IPS-18c (cell line): ENCODE measurements around the gene PGM5.
"Not testable (repeated sequence)": the region's sequence is repeated elsewhere in the genome, so short reads cannot be mapped to it uniquely, and the experiment has no call there.

Experiments used
- H3K4me3 ChIP-seq: 2 replicates; pipeline ENCODE4 v1.7.0; 2013; ENCODE audit warnings: low read depth, mild to moderate bottlenecking, low read length, moderate library complexity; ENCODE audit not compliant: insufficient read depth
- H3K9me3 ChIP-seq: one replicate; pipeline ENCODE4 v1.6.1; 2013; ENCODE audit warnings: mild to moderate bottlenecking, low read length, moderate library complexity; ENCODE audit not compliant: control insufficient read depth, insufficient read depth

The PGM5 gene

DNA sequence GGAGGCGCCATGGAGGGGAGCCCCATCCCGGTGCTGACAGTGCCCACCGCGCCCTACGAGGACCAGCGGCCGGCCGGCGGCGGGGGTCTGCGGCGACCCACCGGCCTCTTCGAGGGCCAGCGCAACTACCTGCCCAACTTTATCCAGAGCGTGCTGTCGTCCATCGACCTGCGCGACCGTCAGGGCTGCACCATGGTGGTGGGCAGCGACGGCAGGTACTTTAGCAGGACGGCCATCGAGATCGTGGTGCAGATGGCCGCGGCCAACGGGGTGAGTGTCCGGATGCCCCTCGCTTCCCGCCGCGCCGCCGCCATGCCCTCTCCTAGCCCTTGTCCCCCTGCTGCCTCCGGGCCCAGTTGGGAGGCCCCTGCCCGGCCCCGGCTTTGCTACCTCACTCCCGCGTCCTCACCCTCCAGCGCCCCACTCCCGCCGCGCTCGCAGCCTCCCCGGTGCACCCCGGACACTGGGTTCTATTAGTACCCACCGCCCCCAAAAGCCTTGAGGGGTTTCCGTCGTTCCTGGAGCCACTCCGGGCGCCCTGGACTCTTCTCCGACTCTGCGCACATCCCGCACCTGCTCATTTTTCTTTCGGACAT, 806 bp downstream of the PGM5 start:
- H3K4me3 ChIP-seq = peak overlapping the region; percentile 40; the same call in 1 of the 2 replicates
- not testable (repeated sequence) for H3K9me3 ChIP-seq

DNA sequence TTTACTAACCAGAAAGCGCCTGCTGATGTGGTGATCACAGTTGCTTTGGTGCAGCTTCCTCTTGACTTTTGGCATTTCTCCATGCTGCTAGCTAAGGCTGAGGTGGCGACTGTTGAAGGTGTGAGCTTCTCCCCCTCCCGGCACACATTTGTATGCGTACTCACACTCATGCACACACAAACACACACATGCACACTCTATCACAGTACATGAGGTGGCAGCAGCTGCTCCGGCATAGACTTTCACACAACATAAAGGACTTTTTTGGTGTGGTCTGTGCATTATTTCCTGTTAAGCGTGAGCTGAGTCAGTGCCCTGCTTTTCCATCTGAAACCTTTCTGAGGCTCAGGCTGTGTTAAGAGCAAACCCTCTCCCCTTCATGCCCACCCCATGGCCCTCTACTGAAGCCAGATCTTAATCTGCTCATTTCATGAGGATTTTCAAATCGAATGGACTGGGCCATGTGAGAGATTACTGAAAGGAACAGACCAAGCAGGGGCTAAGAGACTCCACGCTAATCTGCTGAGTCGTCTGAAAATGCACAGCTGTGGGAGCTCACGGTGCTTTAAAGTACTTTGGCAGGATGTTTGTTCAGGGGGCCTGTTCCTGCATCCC, 10.6 kb downstream of the PGM5 start:
- not testable (repeated sequence) for H3K9me3 ChIP-seq, H3K4me3 ChIP-seq

DNA sequence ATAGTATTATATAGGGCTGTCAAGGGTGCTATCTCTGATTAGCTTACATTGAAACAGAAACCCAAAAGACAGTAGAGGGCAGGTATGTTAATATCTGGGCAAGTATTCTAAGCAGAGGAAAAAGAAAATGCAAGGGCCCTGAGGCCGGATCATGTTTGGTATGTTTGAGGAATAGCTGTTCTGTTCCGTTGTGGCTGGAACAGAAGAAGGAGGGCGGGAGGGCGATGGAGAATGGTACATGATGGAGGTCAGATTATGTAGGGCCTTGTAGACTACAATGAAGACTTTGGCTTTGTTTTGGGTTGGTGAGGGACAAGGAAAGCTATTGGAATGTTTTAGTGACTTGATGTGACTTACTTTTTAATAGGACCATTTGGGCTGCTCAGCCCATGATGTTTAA, 19.4 kb downstream of the PGM5 start:
- not testable (repeated sequence) for H3K4me3 ChIP-seq, H3K9me3 ChIP-seq

DNA sequence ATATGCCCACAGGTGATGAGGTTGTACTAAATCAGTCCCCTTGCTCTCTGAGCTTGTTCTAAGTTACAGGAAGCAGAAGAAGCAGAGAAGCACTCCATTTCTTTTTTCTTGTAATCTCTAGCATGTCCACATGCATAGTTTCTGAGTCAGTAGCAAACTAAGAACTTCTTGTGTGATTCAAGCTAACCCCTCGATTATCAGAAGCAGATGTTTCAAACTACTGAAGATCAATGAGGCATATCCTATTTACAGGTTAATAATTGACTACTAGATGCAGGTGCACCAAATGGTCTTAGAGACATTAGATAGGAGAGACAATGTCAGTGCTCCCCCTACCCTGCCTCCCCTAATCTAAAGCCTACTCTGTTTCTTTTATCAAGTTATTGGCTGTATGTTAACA, 21.3 kb downstream of the PGM5 start:
- not testable (repeated sequence) for H3K4me3 ChIP-seq, H3K9me3 ChIP-seq

DNA sequence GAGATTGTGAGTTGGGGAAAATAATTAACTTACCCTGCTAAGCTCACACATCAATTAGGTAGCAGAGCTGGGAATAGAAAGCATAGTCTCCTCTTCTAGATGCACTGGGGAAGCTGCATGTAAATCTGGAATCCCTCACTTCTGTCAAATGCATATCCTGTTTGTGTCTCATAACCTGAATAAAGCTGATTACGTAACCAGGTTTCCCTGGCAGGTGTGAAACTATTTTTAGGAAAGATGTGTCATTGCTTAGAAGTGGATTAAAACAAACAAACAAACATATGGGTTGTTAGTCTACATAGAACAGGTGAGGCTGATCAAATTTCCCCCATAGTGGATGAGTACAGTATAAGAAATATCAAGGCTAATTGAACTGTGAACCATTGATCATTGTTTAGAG, 27.5 kb downstream of the PGM5 start:
- not testable (repeated sequence) for H3K9me3 ChIP-seq, H3K4me3 ChIP-seq

DNA sequence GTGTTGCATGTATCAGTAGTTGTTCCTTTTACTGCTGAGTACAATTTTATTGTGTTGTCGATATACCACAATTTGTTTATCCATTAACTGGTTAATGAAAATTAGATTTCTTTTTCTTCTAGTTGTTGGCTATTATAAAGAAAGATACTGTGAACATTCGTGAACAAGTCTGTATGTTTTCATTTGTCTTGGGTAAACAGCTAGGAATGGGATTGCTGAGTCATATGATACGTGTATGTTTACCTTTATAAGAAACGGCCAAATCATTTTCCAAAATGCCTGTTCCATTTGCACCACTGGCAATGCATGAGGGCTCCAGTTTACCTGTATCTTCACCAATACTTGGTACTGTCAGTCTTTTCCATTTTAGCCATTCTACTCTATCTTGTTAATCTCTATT, 33.1 kb downstream of the PGM5 start:
- not testable (repeated sequence) for H3K9me3 ChIP-seq, H3K4me3 ChIP-seq

DNA sequence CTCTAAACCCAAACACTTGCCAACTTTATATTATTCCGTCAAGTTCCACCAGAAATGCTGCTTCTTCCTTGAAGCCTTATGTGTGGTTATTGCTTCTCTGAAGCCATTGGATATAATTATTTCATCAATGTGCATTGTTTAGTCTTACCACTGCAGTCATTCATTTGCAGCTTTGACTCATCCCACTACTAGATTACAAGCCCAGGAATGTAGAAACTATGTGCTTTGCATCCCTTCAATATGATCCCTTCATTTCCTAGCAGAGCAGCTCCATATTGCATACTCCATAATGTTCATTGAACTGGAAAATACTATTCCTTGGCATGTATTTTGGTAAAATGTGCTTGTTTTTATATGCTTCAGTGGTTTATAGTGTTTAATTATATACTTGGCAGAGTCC, 34.3 kb downstream of the PGM5 start:
- not testable (repeated sequence) for H3K9me3 ChIP-seq

DNA sequence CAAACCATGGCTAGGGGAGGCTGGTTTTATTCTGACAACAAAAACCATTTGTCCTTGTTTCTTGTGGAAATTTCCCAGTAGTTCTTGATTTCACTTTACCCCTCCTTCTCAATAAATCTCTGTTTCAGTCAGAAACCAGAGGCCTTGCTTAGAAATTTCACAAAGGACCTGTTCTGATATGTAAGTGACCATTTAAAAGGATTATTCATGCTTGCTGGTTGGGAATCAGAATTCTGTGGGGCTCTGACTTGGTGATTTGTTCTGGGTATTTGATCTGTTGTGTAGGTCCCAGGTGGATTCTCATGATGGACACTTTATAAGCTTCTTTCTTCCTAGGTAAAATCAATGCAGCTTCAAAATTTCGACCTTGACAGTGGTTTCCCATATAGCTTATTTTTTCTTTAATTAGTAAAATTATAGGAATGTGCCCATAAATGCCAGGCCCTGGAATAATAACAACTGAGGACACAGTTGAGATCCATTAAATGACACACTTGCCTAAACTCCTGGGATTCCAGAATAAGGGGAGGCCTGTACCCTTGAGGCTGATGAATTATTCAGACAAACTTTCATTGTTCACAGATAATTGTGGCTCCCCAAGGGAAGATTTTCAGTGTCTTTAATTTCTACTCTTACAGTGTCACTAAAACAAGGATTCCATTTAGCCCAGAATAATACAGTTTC, 40.1 kb downstream of the PGM5 start:
- H3K4me3 ChIP-seq, H3K9me3 ChIP-seq: not testable (repeated sequence)

More for the DNA sequence above, 34.3 kb downstream of the PGM5 start:
- H3K4me3 ChIP-seq = not testable (repeated sequence)

DNA sequence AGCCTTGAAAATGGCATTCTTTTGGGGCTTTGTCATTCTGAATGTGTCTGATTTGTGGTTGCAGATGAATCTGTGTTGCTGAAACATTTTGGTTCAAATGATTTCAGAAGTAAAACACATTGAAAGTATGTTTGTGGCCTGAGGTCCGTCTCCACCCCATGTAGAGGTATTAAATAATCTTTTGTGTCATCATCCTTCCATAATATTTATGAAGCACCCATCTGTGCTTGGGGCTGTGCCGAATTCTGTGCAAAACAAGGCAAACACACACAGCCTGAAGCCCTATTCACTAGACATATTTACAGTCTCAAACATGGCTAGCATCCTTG, 40.6 kb downstream of the PGM5 start:
- H3K4me3 ChIP-seq, H3K9me3 ChIP-seq: not testable (repeated sequence)

DNA sequence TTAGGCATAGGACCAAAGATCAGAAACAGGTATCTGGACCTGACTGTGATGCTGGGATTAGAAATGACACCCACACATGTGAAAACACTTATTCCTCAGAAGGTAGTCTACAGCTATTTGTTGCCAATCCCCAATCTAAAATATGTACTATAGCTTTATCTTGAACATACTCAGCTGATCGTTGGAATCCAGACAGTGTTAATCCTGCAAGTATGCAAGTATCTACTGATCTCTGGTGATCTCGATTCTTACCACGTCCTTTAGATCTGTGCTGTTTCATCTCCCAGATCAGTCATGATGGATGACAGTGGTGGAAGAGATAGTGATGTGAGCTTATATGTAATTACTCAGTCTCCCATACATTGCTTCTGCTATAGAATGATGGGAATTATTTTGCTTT, 41.4 kb downstream of the PGM5 start:
- not testable (repeated sequence) for H3K4me3 ChIP-seq, H3K9me3 ChIP-seq

DNA sequence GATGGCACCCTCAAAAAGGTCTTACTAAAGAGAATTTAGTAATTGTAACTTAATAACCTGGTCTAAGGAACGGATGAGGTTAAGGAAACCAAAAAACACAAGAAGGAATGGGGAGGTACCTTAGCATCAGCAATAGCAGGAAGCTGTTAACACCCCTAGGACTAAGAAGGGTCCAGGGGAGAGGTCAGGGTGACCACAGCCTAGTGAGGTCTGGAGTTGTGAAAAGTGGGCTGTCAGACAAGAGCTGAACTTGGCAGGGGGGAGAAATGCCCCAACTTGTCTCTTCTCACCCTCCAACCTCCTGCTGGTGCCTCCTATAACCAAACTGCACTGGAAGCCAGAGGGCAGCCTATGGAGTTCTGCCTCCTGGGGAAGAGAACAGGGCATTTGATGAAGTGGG, 41.9 kb downstream of the PGM5 start:
- not testable (repeated sequence) for H3K9me3 ChIP-seq

DNA sequence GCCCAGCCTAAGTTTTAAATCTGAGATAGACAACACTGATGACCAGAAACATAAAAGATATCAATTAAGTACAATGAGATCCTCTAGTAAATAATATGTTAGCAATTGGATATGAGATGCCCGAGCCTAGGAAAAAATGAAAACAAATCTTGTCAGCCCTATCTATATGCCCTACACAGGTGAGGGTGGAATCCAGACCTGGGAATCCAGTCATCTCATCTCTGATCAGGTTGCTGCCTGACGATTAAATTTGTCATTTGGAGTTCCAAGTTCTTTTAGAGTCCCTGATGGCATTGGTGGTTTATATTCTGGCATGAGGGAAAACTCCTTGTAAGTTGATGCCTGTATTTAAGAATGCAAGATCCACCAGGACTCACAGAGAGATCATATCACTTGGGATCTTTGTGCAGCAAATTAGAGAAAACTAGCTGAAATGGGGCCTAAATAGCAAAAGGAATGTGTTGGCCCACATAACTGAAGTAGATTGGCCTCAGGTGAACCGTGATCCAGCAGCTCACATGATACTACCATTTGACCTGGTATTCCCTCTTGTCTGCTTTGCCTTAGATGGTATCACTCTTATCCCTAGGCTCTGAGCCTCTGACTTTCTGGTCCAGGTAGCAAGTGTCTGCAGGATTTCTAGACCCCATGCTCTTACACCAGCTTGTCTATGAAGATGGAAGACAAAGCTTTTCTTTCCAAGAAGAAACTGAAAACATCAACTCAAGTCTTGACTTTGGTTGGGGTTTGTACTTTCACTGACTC, 48.2 kb downstream of the PGM5 start:
- not testable (repeated sequence) for H3K9me3 ChIP-seq, H3K4me3 ChIP-seq

More for the DNA sequence above, 41.9 kb downstream of the PGM5 start:
- H3K4me3 ChIP-seq = not testable (repeated sequence)

DNA sequence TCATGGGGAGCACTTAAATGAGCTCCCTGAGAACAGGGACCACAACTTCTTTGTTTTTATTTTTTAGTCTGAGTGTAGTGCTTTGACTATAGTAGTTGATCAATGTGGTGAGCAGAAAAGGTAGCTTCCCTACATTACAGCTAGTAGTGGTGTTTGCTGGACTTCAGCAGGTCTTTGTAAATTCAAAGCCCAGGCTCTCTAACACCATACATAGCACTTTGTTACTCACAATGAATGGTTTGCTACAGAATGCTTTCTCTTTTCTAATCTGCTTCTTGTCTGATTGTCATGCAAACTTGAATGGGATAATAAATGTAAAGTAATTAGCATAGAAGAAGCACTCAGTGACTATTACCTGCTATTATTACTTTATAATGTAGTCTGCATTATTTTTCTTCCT, 55.5 kb downstream of the PGM5 start:
- not testable (repeated sequence) for H3K4me3 ChIP-seq, H3K9me3 ChIP-seq

DNA sequence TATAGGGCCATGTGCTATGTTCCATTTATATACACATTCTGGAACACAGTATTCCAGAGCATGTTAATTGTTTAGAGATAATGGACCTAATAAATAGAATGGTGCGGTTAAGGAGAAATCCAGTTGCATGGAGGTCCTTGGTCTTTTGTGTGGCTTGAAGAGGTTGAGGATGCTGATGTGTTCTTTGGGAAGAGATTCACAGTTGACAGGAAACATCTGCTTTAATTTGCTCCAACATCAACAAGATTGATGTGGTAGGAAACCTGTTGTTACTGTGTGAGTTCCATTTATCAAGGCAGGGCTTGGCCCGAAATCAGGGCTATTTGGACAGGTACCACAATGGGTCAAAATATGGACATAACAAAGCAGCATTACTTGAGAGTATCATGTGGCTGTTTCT, 56.3 kb downstream of the PGM5 start:
- not testable (repeated sequence) for H3K4me3 ChIP-seq, H3K9me3 ChIP-seq

DNA sequence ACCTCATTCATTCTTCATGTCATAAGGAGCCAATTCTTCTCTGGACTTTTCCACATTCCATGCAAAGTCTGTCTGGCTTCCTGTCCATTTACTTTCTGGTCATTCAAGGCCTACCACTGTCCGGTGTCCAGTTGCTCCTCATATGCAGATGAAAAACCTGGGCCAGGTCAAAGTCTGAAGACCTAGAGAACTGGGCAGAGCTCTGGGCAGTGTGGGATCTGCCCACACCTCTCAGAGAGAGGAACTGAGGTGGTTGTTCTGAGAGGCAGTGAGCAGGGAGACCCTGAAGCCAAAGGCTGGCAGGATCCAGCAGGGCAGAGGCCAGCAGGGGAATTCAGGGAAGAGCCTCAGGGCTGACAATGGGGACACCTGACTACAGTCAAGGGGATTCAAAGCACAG, 58.7 kb downstream of the PGM5 start:
- H3K9me3 ChIP-seq, H3K4me3 ChIP-seq: not testable (repeated sequence)

DNA sequence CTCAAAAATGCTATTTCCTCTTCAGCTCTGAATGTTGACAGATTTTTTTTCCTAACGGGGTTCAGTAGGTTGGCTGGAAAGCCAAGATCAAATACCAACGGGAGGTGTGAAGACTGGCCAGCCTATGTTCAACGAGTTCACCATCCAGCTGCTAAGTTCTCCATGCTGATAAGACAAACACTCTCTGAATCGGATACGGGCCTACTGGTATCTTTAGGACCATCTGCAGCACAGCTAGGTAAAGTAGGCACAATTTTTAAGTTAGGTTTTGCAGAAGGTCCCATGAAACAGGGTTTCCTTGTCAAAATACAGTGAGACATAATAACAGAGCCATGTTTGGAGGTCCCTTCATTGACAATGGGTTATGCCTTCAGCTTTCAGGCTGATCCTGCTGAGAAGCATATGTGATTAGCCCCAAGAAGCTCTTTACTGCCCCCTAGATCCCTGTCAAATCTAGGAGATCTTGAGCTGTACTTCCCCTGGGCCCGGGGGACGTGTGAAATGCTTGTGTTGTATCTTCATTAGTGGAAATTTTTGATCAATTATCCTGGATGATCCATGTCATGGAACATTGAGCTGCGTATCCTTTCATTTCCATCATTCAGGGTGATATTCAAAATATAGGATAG, 60.6 kb downstream of the PGM5 start:
- no peak overlapping the region for H3K4me3 ChIP-seq
- H3K9me3 ChIP-seq = no peaks in the 10 kb centered on the region

DNA sequence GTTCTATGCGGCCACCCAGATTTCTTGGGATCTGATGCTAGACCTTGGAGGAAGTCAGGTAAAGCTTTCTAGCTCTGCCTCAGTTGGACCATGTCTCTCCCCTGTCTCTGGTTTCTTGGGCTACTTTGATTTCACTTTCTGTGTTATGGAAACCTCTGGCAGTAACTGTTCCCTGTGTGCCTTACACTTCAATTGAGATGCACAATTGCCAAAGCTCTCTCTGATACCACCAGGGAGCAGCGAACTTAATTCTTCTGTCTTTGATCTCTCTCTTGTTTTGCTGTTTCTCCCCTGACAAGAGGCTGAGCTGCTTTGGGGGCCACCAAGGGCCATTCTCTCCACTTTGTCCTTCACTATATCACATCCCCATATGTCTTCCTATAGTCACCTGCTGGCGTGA, 61.4 kb downstream of the PGM5 start:
- Histone ChIP-seq H3K9me3 (no peaks in the 10 kb centered on the region), H3K4me3 (no peak overlapping the region)
